Esophagus muscularis mucosa (tissue), 4 donors: Measurements from ENCODE around the gene ANAPC1.

Experiments used
- CTCF ChIP-seq, 3 experiments: fragments of 200-600 bp in 2 of 3; fragments of 450-650 bp in 1 of 3; sonication (generic) in 2 of 3; IDR thresholded peaks; one replicate each; pipeline ENCODE4 v1.5.1; 2017 to 2019; ENCODE audit warnings: antibody characterized with exemption in 3 of 3, mild to moderate bottlenecking in 2 of 3, moderate library complexity in 1 of 3
- EP300 ChIP-seq: sonication (generic); formaldehyde crosslinking; IDR thresholded peaks from one replicate; pipeline ENCODE4 v1.6.1; 2017; ENCODE audit warnings: antibody characterized with exemption
- POLR2A ChIP-seq: fragments of 450-650 bp; IDR thresholded peaks from one replicate; pipeline ENCODE4 v1.6.1; 2017; ENCODE audit warnings: antibody characterized with exemption, moderate library complexity, mild to moderate bottlenecking, low read depth
- POLR2AphosphoS5 ChIP-seq, 2 donors: sonication (generic); formaldehyde crosslinking; IDR thresholded peaks; one replicate each; pipeline ENCODE4 v1.6.1; 2017; ENCODE audit warnings: antibody characterized with exemption in 2 of 2

GRCh38 chr2:111903930-111904439 is 20.0 kb upstream of the ANAPC1 start:
- TF ChIP-seq CTCF (IDR thresholded peaks at IDR 0.05) = no peak
- TF ChIP-seq POLR2A = no peak
- no peak for TF ChIP-seq POLR2AphosphoS5 (IDR thresholded peaks at IDR 0.05)
- no peak for TF ChIP-seq EP300
